HG02852 (cell line): ENCODE measurements around the gene CTAG2.
"Not testable (repeated sequence)": the region's sequence is repeated elsewhere in the genome, so short reads cannot be mapped to it uniquely, and the experiment has no call there.

Experiments
- ATAC-seq: cut with Tn5 transposase; IDR thresholded peaks from one replicate; pipeline ENCODE4 v1.9.1; 2021; ENCODE audit warnings: mild to moderate bottlenecking, moderate library complexity; ENCODE audit not compliant: unreplicated experiment

Gene CTAG2

GRCh38 chrX:154653413-154653812 lies at the start of gene CTAG2:
TSS of gene CTAG2 (minus strand) at chrX:154653579. CDS start at chrX:154653515, 64 bp downstream.
- not testable (repeated sequence) for ATAC-seq

- no peak for ATAC-seq
Measured at GRCh38 chrX:154698630-154699248, 45.4 kb upstream of the CTAG2 start.

GRCh38 chrX:154696676-154697045 lies 43.3 kb upstream of the CTAG2 start:
- no peak for ATAC-seq

DNA sequence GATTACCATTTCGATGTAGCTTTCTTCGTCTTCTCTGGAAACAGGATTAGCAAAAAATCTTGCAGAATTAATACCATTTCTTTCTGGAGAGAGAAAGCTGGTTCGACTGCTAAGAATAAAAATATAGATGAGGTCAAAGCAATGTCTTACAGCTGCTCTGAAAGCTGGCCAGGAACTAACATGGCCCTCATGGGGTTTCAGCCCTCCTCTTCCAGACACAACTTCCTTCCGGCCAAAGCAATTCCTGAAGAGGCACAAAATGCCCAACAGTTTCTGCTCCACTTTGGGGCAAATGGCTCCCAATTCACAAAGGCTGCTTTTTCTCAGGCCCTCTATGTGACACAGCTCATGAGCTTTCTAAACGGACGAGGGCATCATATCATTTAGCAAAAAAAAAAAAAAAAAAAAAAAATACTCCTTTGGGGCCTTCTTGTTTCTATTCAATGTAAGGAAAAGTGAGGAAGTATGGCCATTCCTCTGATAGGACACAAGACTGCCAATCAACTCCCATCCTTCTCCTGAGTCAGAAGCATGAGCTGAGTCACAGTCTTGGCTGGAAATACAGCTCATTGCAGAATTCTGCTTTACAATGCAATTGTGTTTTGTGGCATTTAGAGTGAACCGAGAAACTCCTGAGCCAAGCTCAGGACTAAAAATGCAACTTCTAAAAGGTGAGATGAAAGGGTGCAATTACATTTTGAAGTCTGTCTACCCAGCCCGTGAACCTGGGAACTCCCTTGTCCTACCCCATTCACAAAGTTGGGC lies 42.7 kb upstream of the CTAG2 start:
- no peak for ATAC-seq

- ATAC-seq = no peak
Measured at GRCh38 chrX:154693394-154693793, 40.0 kb upstream of the CTAG2 start.

DNA sequence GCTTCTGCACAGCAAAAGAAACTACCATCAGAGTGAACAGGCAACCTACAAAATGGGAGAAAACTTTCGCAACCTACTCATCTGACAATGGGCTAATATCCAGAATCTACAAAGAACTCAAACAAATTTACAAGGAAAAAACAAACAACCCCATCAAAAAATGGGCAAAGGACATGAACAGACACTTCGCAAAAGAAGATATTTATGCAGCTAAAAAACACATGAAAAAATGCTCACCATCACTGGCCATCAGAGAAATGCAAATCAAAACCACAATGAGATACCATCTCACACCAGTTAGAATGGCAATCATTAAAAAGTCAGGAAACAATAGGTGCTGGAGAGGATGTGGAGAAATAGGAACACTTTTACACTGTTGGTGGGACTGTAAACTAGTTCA lies 37.1 kb upstream of the CTAG2 start:
- not testable (repeated sequence) for ATAC-seq

DNA sequence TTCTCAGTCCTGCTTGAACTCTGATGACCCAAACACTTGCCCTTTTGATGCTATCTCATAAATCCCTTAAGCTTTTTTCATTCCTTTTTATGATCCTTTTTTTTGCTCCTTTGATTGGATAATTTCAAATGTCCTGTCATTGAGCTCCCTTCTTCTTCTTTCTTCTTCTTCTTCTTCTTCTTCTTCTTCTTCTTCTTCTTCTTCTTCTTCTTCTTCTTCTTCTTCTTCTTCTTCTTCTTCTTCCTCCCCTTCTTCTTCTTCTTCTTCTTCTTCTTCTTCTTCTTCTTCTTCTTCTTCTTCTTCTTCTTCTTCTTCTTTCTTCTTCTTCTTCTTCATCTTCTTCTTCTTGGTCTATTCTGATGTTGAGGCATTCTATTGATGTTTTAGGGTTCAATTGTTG lies 18.7 kb upstream of the CTAG2 start:
- ATAC-seq = not testable (repeated sequence)

DNA sequence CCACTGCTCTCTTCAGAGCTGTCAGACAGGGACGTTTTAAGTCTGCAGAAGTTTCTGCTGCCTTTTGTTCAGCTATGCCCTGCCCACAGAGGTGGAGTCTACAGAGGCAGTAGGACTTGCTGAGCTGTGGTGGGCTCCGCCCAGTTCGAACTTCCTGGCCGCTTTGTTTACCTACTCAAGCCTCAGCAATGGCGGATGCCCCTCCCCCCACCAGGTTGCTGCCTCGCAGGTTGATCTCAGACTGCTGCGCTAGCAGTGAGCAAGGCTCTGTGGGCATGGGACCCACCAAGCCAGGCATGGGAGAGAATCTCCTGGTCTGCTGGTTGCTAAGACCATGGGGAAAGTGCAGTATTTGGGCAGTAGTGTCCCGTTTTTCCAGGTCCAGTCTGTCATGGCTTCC lies 17.5 kb upstream of the CTAG2 start:
- ATAC-seq = not testable (repeated sequence)

DNA sequence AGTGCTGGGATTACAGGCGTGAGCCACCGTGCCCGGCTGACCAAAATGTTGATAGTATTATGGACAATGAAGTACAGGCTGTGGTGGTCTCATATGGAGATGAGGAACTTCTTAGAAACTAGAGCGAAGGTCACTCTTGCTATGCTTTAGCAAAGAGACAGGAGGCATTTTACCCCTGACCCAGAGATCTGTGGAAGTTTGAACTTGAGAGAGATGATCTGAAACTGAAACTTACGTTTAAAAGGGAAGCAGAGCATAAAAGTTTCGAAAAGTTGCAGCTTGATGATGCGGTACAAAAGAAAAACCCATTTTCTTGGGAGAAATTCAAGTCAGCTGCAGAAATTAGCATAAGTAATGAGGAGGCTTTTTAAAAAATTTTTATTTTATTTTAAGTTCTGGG lies 8.5 kb upstream of the CTAG2 start:
- ATAC-seq = no peak

- no peak for ATAC-seq
Measured at GRCh38 chrX:154661170-154661569, 7.8 kb upstream of the CTAG2 start.

GRCh38 chrX:154660541-154660940 lies 7.2 kb upstream of the CTAG2 start:
- ATAC-seq = no peak

DNA sequence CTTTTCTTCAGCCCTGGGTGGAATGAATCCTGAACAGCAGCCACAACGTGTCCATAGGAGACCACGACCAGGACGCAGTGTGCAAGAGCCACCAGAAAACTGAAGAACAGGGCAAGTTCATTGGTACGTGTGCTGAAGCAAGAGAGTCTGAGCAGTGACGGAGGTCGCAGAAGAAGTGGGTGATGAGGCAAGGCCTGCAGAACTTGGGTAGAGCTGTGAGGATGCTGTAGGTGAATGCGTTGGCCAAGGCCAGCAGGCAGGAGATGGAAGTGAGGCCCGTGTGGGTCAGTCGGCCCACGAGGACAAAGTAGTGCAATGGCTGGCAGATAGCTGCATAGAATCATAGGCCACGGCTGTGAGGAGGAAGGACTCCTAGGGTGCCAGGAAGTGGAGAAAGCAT lies 5.6 kb upstream of the CTAG2 start:
- no peak for ATAC-seq

- ATAC-seq = no peak
Measured at GRCh38 chrX:154658187-154658586, 4.8 kb upstream of the CTAG2 start.

DNA sequence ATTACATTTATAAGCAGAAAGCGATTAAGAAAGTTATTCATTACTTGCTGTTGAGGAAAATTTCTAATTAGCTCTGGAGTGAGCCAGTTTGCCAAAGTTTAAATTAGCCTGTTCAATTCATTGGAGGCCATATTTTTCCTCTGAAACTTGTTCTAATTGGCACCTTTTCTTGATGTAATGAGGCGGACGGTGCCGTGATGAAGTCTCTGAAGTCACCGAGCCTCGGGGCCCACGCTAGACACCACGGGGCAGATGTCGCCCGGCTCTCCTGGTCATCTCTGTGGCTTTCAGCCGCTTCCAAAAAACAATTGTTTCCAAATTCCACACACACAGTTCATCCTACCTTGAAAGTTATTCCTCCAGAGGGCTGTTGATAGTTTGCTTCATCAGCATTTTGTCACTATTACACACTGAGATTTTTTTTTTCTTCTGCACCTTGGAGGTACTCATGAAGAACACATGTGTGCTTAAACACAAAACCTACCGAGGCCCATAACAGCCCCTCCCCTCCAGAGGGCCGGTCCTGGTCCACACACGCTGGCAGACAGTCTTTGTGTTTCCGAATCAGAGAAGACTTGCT lies 3.9 kb upstream of the CTAG2 start:
- no peak for ATAC-seq

DNA sequence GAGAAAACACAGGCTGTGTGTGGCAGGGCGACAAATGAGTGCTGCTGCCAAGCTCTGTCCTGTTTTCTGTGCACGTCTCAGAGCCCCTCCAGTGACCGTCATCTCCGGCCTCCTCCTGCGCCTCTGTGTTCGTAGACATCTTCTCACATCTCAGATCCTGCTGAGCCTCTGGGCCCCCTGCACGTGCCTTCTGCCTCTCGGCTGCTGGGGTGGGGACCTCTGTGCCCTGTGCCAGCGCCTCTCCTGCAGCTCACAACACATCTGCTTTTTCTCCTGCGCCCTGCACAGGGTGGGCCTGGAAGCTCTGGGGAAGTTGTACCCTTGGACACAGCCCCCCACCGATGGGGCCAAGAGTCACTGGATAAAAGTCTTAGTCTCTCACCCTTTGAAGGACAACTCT lies 2.4 kb upstream of the CTAG2 start:
- no peak for ATAC-seq

DNA sequence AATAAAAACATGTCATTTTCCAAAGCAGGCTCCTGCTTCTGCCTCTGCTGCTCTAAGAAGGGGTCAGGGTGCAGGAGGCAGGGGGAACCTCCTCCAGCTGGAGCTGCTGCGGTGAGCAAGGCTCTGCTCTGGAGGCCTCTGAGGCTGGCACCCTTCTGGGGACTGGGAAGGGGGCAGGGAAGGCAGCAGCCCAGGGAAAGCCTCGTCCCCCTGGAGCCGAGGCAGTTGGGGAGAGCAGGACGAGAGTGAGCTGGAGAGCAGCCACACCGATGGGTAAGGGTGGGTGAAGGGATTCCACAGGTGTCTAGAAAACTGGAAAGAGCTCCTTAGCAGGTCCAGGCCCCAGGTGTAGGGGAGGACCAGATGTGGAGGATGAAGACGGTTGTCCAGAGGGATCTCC lies 2.0 kb upstream of the CTAG2 start:
- ATAC-seq = no peak

- no peak for ATAC-seq
Measured at GRCh38 chrX:154654925-154655324, 1.5 kb upstream of the CTAG2 start.

GRCh38 chrX:154654372-154654771 lies 993 bp upstream of the CTAG2 start:
- no peak for ATAC-seq

GRCh38 chrX:154653048-154653401 lies 354 bp downstream of the CTAG2 start:
- no peak for ATAC-seq

GRCh38 chrX:154652311-154653047 lies 900 bp downstream of the CTAG2 start:
- no peak for ATAC-seq

DNA sequence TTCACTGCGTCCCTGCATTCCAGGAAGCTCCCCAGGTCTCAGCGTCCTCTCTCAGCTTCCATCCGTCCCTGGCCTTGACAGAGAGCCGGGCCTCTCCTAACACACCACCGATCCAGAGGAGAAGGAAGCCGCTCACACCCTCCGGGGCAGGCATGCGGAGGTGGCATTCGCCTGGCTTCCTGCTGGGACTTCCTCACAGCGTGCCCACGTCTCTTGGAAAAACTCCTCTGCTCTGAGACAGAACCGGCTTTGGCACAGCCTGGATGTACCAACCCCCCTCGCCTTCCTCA lies 3.2 kb downstream of the CTAG2 start:
- no peak for ATAC-seq
